ENCODE results near the gene RFTN1.

DNA sequence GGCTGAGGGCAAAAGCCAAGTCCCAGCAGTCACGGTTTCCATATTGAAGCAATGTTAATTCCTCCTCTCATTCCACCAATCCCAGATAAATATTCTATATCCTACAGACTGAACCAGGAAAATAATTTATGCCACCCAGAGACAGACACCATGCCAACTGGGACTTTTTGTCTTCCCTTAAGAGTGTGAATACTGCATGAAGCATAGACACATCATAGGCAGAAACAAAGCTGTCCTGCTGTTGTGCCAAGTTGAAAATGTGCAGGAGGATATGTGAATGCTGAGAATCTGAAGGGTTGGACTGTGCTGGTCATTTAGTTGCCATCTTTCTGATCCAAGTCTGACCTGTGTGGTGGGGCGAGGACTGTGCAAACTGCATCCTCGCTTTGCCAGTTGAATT lies 37.7 kb downstream of the RFTN1 start:
- TF ChIP-seq, protein P1, sequence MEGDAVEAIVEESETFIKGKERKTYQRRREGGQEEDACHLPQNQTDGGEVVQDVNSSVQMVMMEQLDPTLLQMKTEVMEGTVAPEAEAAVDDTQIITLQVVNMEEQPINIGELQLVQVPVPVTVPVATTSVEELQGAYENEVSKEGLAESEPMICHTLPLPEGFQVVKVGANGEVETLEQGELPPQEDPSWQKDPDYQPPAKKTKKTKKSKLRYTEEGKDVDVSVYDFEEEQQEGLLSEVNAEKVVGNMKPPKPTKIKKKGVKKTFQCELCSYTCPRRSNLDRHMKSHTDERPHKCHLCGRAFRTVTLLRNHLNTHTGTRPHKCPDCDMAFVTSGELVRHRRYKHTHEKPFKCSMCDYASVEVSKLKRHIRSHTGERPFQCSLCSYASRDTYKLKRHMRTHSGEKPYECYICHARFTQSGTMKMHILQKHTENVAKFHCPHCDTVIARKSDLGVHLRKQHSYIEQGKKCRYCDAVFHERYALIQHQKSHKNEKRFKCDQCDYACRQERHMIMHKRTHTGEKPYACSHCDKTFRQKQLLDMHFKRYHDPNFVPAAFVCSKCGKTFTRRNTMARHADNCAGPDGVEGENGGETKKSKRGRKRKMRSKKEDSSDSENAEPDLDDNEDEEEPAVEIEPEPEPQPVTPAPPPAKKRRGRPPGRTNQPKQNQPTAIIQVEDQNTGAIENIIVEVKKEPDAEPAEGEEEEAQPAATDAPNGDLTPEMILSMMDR (IDR thresholded peaks at IDR 0.05; ENCODE audit: low read depth, low read length, missing input control), result no peak
- TF ChIP-seq REST (IDR thresholded peaks at IDR 0.05), result no peak

All from liver (tissue), 2 donors.